HepG2 (cell line): ENCODE results near the gene ABO. TPM values are rescaled to one million over a fixed set of nuclear protein-coding genes. Genes with fewer than 3 reads are reported as not detected.

Source experiments
- ATAC-seq: fragments of 200-7000 bp; cut with Tn5 transposase; 3 replicates; pipeline ENCODE4 v1.9.1; 2020; ENCODE audit warnings: mild to moderate bottlenecking, moderate library complexity
- BruUV-seq: library from RNA; stranded (reverse); fragments of 400-500 nt; replicated peaks from 2 replicates; lab custom pipeline; 2021; lab: Mats Ljungman, UMichigan
- CTCF ChIA-PET: fragments of 300-600 bp; formaldehyde crosslinking; extraction: SDS; loops from one replicate; lab custom pipeline; 2021; ENCODE audit warnings: low total read pairs, inconsistent platforms, low intra/inter-chr PET ratio; lab: Yijun Ruan, JAX
- POLR2A ChIA-PET: fragments of 350-600 bp; sonication (Branson Sonifier 250); formaldehyde crosslinking; loops from one replicate; lab custom pipeline; 2020; ENCODE audit warnings: antibody characterized with exemption, inconsistent platforms; lab: Yijun Ruan, JAX
- DNase-seq: peaks from one replicate; pipeline ENCODE4 v3.0.0-alpha.2; 2015; ENCODE audit warnings: low spot score
- FAIRE-seq: peaks from 3 replicates; lab custom pipeline; 2011; peaks lifted over from hg19 to GRCh38; lab: Jason Lieb, UNC
- H2AFZ ChIP-seq: one replicate; pipeline ENCODE4 v1.6.1; 2011; ENCODE audit warnings: low read length, inconsistent platforms
- H3K27ac ChIP-seq: fragments of 300-600 bp; 3 replicates; pipeline ENCODE4 v1.8.0; 2011; ENCODE audit warnings: mixed run types, mild to moderate bottlenecking, mixed read lengths, low read length, inconsistent platforms; ENCODE audit not compliant: insufficient read depth; ENCODE audit errors: extremely low read length
- H3K27me3 ChIP-seq, 2 experiments: fragments of 200-600 bp in 1 of 2; 2 replicates in 1 of 2; 3 replicates in 1 of 2; pipeline versions ENCODE4 v1.6.0 to v1.8.0; 2011; ENCODE audit warnings: low read length in 2 of 2, mild to moderate bottlenecking in 2 of 2, moderate library complexity in 2 of 2, inconsistent platforms in 1 of 2; ENCODE audit not compliant: insufficient read depth in 2 of 2, control insufficient read depth in 1 of 2
- H3K36me3 ChIP-seq, 2 experiments: fragments of 200-600 bp in 1 of 2; replicated peaks in 1 of 2; 2 replicates in 1 of 2; 3 replicates in 1 of 2; pipeline versions ENCODE4 v1.5.1 to v1.8.0; 2011; ENCODE audit warnings: low read length in 2 of 2, inconsistent platforms in 1 of 2; ENCODE audit not compliant: insufficient read depth in 2 of 2, control insufficient read depth in 1 of 2
- H3K4me1 ChIP-seq: 2 replicates; pipeline ENCODE4 v1.5.1; 2012; ENCODE audit warnings: low read length, inconsistent platforms; ENCODE audit not compliant: insufficient read depth
- H3K4me2 ChIP-seq: 2 replicates; pipeline ENCODE4 v1.6.0; 2011; ENCODE audit warnings: low read depth, low read length, inconsistent platforms
- H3K4me3 ChIP-seq, 3 experiments: fragments of 200-600 bp in 1 of 3; sonication (generic), shearing (Covaris generic) in 1 of 3; replicated peaks in 1 of 3; 2 replicates each; pipeline ENCODE4 v1.5.1; 2011 to 2016; ENCODE audit warnings: low read length in 3 of 3, inconsistent platforms in 2 of 3, low read depth in 2 of 3, mild to moderate bottlenecking in 2 of 3, control low read depth in 1 of 3, mixed read lengths in 1 of 3; ENCODE audit not compliant: insufficient read depth in 1 of 3
- H3K79me2 ChIP-seq: one replicate; pipeline ENCODE4 v1.6.1; 2011; ENCODE audit warnings: low read length, inconsistent platforms; ENCODE audit not compliant: insufficient read depth
- H3K9ac ChIP-seq: 2 replicates; pipeline ENCODE4 v1.6.0; 2011; ENCODE audit warnings: mild to moderate bottlenecking, low read depth, low read length, inconsistent platforms; ENCODE audit not compliant: insufficient read depth
- H3K9me3 ChIP-seq: 2 replicates; pipeline ENCODE4 v1.5.1; 2012; ENCODE audit warnings: mild to moderate bottlenecking, low read length
- H4K20me1 ChIP-seq: 2 replicates; pipeline ENCODE4 v1.6.0; 2011; ENCODE audit warnings: inconsistent platforms, mild to moderate bottlenecking, low read length, moderate library complexity; ENCODE audit not compliant: insufficient read depth
- BCLAF1 ChIP-seq: fragments of 450-650 bp; IDR thresholded peaks from 2 replicates; pipeline ENCODE4 v1.6.1; 2017; ENCODE audit warnings: mild to moderate bottlenecking
- HNF1A ChIP-seq, 2 experiments: sonication (generic) in 1 of 2; formaldehyde crosslinking in 1 of 2; IDR thresholded peaks; 2 replicates each; pipeline versions ENCODE4 v1.4.0 to v1.6.1; 2016 to 2020; ENCODE audit warnings: borderline replicate concordance in 1 of 2, low read depth in 1 of 2, mild to moderate bottlenecking in 1 of 2, missing genetic modification reagents in 1 of 2
- PAXIP1 ChIP-seq: sonication (generic); formaldehyde crosslinking; conservative IDR thresholded peaks from 2 replicates; pipeline ENCODE4 v1.4.0; 2020; ENCODE audit warnings: mild to moderate bottlenecking, missing genetic modification reagents, moderate library complexity
- SRSF4 ChIP-seq: fragments of 200-400 bp; formaldehyde crosslinking; IDR thresholded peaks from one replicate; pipeline ENCODE4 v1.6.1; 2018; ENCODE audit warnings: mild to moderate bottlenecking, low read depth, low read length, moderate library complexity; ENCODE audit not compliant: poor library complexity, severe bottlenecking
- ZMYM2 ChIP-seq: sonication (generic); formaldehyde crosslinking; IDR thresholded peaks from 2 replicates; pipeline ENCODE4 v1.8.0; 2022; ENCODE audit warnings: mild to moderate bottlenecking, missing genetic modification reagents
- ZNF331 ChIP-seq: sonication (generic); formaldehyde crosslinking; IDR thresholded peaks from 2 replicates; pipeline ENCODE4 v1.4.0; 2020; ENCODE audit warnings: missing genetic modification reagents
- ZNF619 ChIP-seq: sonication (generic); formaldehyde crosslinking; IDR thresholded peaks from 2 replicates; pipeline ENCODE4 v1.4.0; 2020; ENCODE audit warnings: mild to moderate bottlenecking, missing genetic modification reagents
- ZNF660 ChIP-seq: sonication (generic); formaldehyde crosslinking; IDR thresholded peaks from 2 replicates; pipeline ENCODE4 v1.5.1; 2020; ENCODE audit warnings: mild to moderate bottlenecking, low read depth, missing genetic modification reagents, borderline replicate concordance
- WGBS: methylation state at CpG from one replicate; pipeline ENCODE4 v1.1.6; 2017; ENCODE audit warnings: low lambda C conversion rate; 5-methylcytosine and 5-hydroxymethylcytosine counted together
- in situ Hi-C: cut with HindIII; loops from 2 replicates; pipeline ENCODE4 v1.10.0; 2017; ENCODE audit warnings: low pct_unique_long_range_greater_than_20kb; ENCODE audit not compliant: extremely low pct_ligation_motif_present
- intact Hi-C: fragments of 100-400 bp; cut with micrococcal nuclease; formaldehyde crosslinking; loops from one replicate; pipeline ENCODE4 v1.10.0; 2022; ENCODE audit not compliant: unreplicated experiment
- polyA plus RNA-seq, 8 experiments: library from polyadenylated mRNA; depleted of rRNA in 3 of 8; stranded (reverse) in 7 of 8; unstranded in 1 of 8; fragments of >200 nt; fragmentation: Illumina TruSeq in 4 of 8; extraction: Trizol in 4 of 8; gene quantifications; 2 replicates each; pipeline versions ENCODE4 v1.2.1 to v1.2.3, GENCODE V29; 2011 to 2016; ENCODE audit warnings: low read depth in 4 of 8, missing spikeins in 1 of 8, mixed read lengths in 1 of 8; ENCODE audit not compliant: insufficient read depth in 1 of 8
- total RNA-seq, 5 experiments: library from RNA; depleted of rRNA; stranded (reverse); fragments of >200 nt; fragmentation: Illumina TruSeq; extraction: Trizol; gene quantifications; 2 replicates each; pipeline ENCODE4 v1.2.3, GENCODE V29; 2016; ENCODE audit warnings: low read depth in 1 of 5
- TF ChIP-seq, protein P1 (sequence below): sonication (generic); formaldehyde crosslinking; IDR thresholded peaks from 2 replicates; pipeline ENCODE4 v1.4.0; 2020; ENCODE audit warnings: missing genetic modification reagents

The ABO gene
- total and polyA plus RNA-seq, 2 of the 13 experiments (the other 11 are each of a cell fraction or from before 2014, with no cell fraction given), result not detected

DNA sequence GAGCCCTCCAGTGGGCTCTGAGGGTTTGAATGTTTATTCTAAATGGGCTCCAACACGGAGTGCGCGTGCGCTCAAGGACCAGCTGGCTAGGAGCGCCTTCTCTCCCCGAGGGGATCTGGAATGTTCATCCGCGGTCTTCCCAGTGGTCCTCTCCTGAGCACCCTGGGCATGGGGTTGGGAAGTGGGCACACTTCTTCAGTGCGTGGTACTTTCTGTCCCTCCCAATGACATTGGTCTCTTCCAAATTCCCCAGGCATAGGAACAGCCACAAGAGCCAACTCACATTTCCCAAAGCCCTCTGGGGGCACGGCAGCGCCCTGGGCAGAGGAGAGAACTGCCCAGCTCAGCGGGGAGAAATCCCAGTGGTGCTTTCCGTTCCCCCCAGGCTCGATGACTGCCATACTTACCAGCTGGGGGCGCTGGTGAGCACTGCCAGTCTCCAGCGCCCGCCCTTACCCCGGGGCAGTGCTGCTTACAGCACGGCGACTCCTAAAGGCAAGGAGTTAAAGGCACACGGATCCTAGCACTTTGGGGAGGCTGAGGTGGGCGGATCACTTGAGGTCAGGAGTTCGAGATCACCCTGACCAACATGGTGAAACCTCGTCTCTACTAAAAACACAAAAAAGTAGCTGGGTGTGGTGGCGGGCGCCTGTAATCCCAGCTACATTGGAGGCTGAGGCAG is 36.0 kb downstream of the ABO start:
- H3K4me1 ChIP-seq, result peaks cover 33% of the 10 kb centered on the region
- H3K4me3 ChIP-seq, result peak overlapping the region; percentile 14 to 69 (median 25); a peak in 5 of 6 replicates
- no peaks in the 10 kb centered on the region for H4K20me1 ChIP-seq
- WGBS, result 31% methylated on average over 17 of the region's 26 CpGs
- ATAC-seq (peak; percentile 80), DNase-seq (peak; percentile 56), FAIRE-seq (peak; percentile 61)
- ChIA-PET CTCF (no interaction called here), POLR2A (interaction anchor here (0.8 to 1.2 kb wide), 2 partner anchors 209 to 222 kb away, joined by 3 read pairs; no protein-coding TSS in a partner anchor)
- no peak overlapping the region for H3K9ac ChIP-seq
- no peak overlapping the region for H2AFZ ChIP-seq
- peak overlapping the region; percentile 46 for H3K27ac ChIP-seq
- H3K27me3 ChIP-seq, result peaks cover 2 to 5% of the 10 kb centered on the region in 2 experiments; a peak in 2 of 5 replicates
- peak overlapping the region; percentile 83 for H3K4me2 ChIP-seq
- H3K79me2 ChIP-seq, result no peaks in the 10 kb centered on the region
- in situ Hi-C loops, result no loop called here
- H3K9me3 ChIP-seq, result no peaks in the 10 kb centered on the region
- no peaks in the 10 kb centered on the region for H3K36me3 ChIP-seq
- no TSS peak for BruUV-seq
- intact Hi-C loops, result no loop called here
- TF ChIP-seq HNF1A (IDR thresholded peaks at IDR 0.05; ENCODE audit: low read depth), result no peak
- no peak for TF ChIP-seq HNF1A (CRISPR knock-in tag; IDR thresholded peaks at IDR 0.05; ENCODE audit: borderline replicate concordance)
- TF ChIP-seq ZNF331, result no peak
- TF ChIP-seq SRSF4, result no peak
- TF ChIP-seq, protein P1, sequence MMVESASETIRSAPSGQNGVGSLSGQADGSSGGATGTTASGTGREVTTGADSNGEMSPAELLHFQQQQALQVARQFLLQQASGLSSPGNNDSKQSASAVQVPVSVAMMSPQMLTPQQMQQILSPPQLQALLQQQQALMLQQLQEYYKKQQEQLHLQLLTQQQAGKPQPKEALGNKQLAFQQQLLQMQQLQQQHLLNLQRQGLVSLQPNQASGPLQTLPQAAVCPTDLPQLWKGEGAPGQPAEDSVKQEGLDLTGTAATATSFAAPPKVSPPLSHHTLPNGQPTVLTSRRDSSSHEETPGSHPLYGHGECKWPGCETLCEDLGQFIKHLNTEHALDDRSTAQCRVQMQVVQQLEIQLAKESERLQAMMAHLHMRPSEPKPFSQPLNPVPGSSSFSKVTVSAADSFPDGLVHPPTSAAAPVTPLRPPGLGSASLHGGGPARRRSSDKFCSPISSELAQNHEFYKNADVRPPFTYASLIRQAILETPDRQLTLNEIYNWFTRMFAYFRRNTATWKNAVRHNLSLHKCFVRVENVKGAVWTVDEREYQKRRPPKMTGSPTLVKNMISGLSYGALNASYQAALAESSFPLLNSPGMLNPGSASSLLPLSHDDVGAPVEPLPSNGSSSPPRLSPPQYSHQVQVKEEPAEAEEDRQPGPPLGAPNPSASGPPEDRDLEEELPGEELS (CRISPR knock-in tag), result peak; percentile 6; the same call in 1 of the 2 replicates
- no peak for TF ChIP-seq PAXIP1
- TF ChIP-seq ZMYM2 (CRISPR knock-in tag), result no peak; the same call in 1 of the 2 replicates
- no peak for TF ChIP-seq BCLAF1
- TF ChIP-seq ZNF660, result no peak
- TF ChIP-seq ZNF619 (CRISPR knock-in tag), result peak; percentile 29; the same call in 1 of the 2 replicates
